Neural cell (in vitro differentiated cells): Measurements from ENCODE around the gene RHO. TPM values are rescaled to one million over a fixed set of nuclear protein-coding genes. Genes with fewer than 3 reads are reported as not detected.

Experiments
- H2AFZ ChIP-seq: fragments of 200-600, 300-800 bp; sonication (generic), shearing (Covaris generic); 2 replicates; pipeline ENCODE4 v1.6.0; 2014; ENCODE audit warnings: low read depth, mild to moderate bottlenecking, antibody characterized with exemption, low read length, moderate library complexity
- H3F3A ChIP-seq: fragments of 200-600 bp; shearing (Covaris generic); 2 replicates; pipeline ENCODE4 v1.6.1; 2016; ENCODE audit warnings: mild to moderate bottlenecking, moderate library complexity, mixed read lengths, antibody characterized with exemption, low read length; ENCODE audit not compliant: insufficient read depth, poor library complexity, severe bottlenecking
- H3K27ac ChIP-seq: fragments of 200-600, 300-800 bp; sonication (generic), shearing (Covaris generic); 2 replicates; pipeline ENCODE4 v1.5.1; 2014; ENCODE audit warnings: mild to moderate bottlenecking, low read length, moderate library complexity
- H3K27me3 ChIP-seq: fragments of 300-800, 200-600 bp; sonication (generic), shearing (Covaris generic); 2 replicates; pipeline ENCODE4 v1.6.0; 2014; ENCODE audit warnings: mild to moderate bottlenecking, low read depth, low read length, moderate library complexity; ENCODE audit not compliant: insufficient read depth
- H3K36me3 ChIP-seq: fragments of 300-800, 200-600 bp; sonication (generic), shearing (Covaris generic); 2 replicates; pipeline ENCODE4 v1.5.1; 2014; ENCODE audit warnings: mild to moderate bottlenecking, antibody characterized with exemption, low read length, moderate library complexity; ENCODE audit not compliant: insufficient read depth
- H3K4me2 ChIP-seq: fragments of 300-800, 200-600 bp; sonication (generic), shearing (Covaris generic); 2 replicates; pipeline ENCODE4 v1.6.0; 2014; ENCODE audit warnings: mild to moderate bottlenecking, low read length
- H3K4me3 ChIP-seq: fragments of 300-800, 200-600 bp; sonication (generic), shearing (Covaris generic); 2 replicates; pipeline ENCODE4 v1.5.1; 2014; ENCODE audit warnings: mild to moderate bottlenecking, low read length, moderate library complexity
- H3K79me2 ChIP-seq: fragments of 200-600 bp; shearing (Covaris generic); replicated peaks from 2 replicates; pipeline ENCODE4 v1.6.0; 2014; ENCODE audit warnings: mild to moderate bottlenecking, low read length, moderate library complexity; ENCODE audit not compliant: insufficient read depth
- H3K9ac ChIP-seq: fragments of 300-800, 200-600 bp; sonication (generic), shearing (Covaris generic); 2 replicates; pipeline ENCODE4 v1.6.1; 2016; ENCODE audit warnings: mild to moderate bottlenecking, low read length, mixed read lengths
- H3K9me2 ChIP-seq: fragments of 200-600 bp; shearing (Covaris generic); 2 replicates; pipeline ENCODE4 v1.6.1; 2016; ENCODE audit warnings: mild to moderate bottlenecking, low read length, mixed read lengths; ENCODE audit not compliant: insufficient read depth
- H3K9me3 ChIP-seq: fragments of 200-600, 300-800 bp; sonication (generic), shearing (Covaris generic); 2 replicates; pipeline ENCODE4 v1.6.1; 2016; ENCODE audit warnings: mild to moderate bottlenecking, mixed run types, low read length, moderate library complexity, mixed read lengths
- H4K20me1 ChIP-seq: fragments of 200-600 bp; shearing (Covaris generic); 2 replicates; pipeline ENCODE4 v1.6.1; 2016; ENCODE audit warnings: mild to moderate bottlenecking, mixed run types; ENCODE audit not compliant: insufficient read depth
- EP300 ChIP-seq: fragments of 450-650 bp; conservative IDR thresholded peaks from 2 replicates; pipeline ENCODE4 v1.6.1; 2014; ENCODE audit warnings: antibody characterized with exemption, mild to moderate bottlenecking, moderate library complexity; ENCODE audit not compliant: poor library complexity, severe bottlenecking
- EZH2 ChIP-seq: fragments of 200-600, 300-800 bp; shearing (Covaris generic), sonication (generic); IDR thresholded peaks from 2 replicates; pipeline ENCODE4 v1.6.1; 2014; ENCODE audit warnings: antibody characterized with exemption, low read length, borderline replicate concordance, mild to moderate bottlenecking; ENCODE audit not compliant: insufficient read depth, poor library complexity, severe bottlenecking
- MXI1 ChIP-seq: fragments of 450-650 bp; conservative IDR thresholded peaks from 2 replicates; pipeline ENCODE4 v1.6.1; 2014; ENCODE audit warnings: antibody characterized with exemption, mild to moderate bottlenecking; ENCODE audit not compliant: poor library complexity, severe bottlenecking
- POLR2AphosphoS5 ChIP-seq: IDR thresholded peaks from 2 replicates; pipeline ENCODE4 v1.6.1; 2012
- RAD21 ChIP-seq: fragments of 450-650 bp; conservative IDR thresholded peaks from 2 replicates; pipeline ENCODE4 v1.6.1; 2014; ENCODE audit warnings: antibody characterized with exemption, mild to moderate bottlenecking, moderate library complexity
- SMC3 ChIP-seq: fragments of 450-650 bp; conservative IDR thresholded peaks from 2 replicates; pipeline ENCODE4 v1.6.1; 2014; ENCODE audit warnings: antibody characterized with exemption, mild to moderate bottlenecking, moderate library complexity; ENCODE audit not compliant: poor library complexity
- TAF1 ChIP-seq: IDR thresholded peaks from 2 replicates; pipeline ENCODE4 v1.6.1; 2012; ENCODE audit warnings: low read depth
- polyA plus RNA-seq: library from polyadenylated mRNA; depleted of rRNA; stranded (reverse); fragments of >200 nt; gene quantifications from 2 replicates; pipeline ENCODE4 v1.2.3, GENCODE V29; 2014
- TF ChIP-seq, protein P1 (sequence below): IDR thresholded peaks from 2 replicates; pipeline ENCODE4 v1.6.1; 2012; ENCODE audit warnings: borderline replicate concordance
- TF ChIP-seq, protein P2 (sequence below): fragments of 450-650 bp; IDR thresholded peaks from 2 replicates; pipeline ENCODE4 v1.5.1; 2014; ENCODE audit warnings: antibody characterized with exemption, mild to moderate bottlenecking, moderate library complexity; ENCODE audit not compliant: poor library complexity, severe bottlenecking

RHO gene
- polyA plus RNA-seq, 1 donor from 2014 or later: not detected

DNA sequence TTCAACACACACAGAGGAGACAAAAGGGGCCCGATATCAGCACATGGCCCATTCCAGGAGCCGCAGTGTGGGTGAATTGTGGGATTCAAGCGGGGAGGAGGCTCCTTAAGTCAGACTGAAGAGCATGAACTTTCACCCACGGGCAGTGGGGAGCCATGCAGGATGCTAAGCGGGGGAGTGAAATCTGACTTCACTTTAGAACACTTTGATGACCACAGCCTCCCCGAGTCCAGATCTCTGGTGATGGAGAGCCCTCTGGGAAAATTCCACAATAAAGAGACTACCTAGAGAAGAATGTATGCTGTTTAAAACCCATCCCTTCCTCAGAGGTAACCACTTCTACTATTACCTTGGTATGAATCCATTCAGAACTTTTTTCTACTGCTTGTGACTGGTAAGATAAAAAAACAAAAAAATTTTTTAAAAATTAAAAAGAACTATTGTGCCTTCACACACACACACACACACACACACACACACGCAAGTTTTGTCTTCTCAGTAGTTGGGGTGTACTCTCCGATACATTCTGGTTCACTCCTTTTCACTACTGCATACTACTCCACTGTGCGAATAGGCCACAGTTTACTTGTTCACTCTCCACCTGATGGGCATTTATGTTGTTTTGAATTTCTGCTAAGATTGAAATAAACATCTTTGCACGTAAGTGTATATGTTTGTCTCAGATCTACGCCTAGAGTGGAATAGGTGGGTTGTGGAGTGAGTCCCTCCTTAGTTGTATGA, 12.5 kb downstream of the RHO start:
- H3F3A ChIP-seq: no peaks in the 10 kb centered on the region
- no peaks in the 10 kb centered on the region for H3K9me3 ChIP-seq
- no peaks in the 10 kb centered on the region for H3K9me2 ChIP-seq
- no peak overlapping the region for H3K27ac ChIP-seq
- H3K36me3 ChIP-seq: no peaks in the 10 kb centered on the region
- H3K9ac ChIP-seq: no peak overlapping the region
- no peak overlapping the region for H2AFZ ChIP-seq
- H4K20me1 ChIP-seq: no peaks in the 10 kb centered on the region
- no peak for TF ChIP-seq EP300
- no peak for TF ChIP-seq MXI1
- no peak for TF ChIP-seq POLR2AphosphoS5
- TF ChIP-seq, protein P1, sequence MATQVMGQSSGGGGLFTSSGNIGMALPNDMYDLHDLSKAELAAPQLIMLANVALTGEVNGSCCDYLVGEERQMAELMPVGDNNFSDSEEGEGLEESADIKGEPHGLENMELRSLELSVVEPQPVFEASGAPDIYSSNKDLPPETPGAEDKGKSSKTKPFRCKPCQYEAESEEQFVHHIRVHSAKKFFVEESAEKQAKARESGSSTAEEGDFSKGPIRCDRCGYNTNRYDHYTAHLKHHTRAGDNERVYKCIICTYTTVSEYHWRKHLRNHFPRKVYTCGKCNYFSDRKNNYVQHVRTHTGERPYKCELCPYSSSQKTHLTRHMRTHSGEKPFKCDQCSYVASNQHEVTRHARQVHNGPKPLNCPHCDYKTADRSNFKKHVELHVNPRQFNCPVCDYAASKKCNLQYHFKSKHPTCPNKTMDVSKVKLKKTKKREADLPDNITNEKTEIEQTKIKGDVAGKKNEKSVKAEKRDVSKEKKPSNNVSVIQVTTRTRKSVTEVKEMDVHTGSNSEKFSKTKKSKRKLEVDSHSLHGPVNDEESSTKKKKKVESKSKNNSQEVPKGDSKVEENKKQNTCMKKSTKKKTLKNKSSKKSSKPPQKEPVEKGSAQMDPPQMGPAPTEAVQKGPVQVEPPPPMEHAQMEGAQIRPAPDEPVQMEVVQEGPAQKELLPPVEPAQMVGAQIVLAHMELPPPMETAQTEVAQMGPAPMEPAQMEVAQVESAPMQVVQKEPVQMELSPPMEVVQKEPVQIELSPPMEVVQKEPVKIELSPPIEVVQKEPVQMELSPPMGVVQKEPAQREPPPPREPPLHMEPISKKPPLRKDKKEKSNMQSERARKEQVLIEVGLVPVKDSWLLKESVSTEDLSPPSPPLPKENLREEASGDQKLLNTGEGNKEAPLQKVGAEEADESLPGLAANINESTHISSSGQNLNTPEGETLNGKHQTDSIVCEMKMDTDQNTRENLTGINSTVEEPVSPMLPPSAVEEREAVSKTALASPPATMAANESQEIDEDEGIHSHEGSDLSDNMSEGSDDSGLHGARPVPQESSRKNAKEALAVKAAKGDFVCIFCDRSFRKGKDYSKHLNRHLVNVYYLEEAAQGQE: no peak
- TF ChIP-seq, protein P2, sequence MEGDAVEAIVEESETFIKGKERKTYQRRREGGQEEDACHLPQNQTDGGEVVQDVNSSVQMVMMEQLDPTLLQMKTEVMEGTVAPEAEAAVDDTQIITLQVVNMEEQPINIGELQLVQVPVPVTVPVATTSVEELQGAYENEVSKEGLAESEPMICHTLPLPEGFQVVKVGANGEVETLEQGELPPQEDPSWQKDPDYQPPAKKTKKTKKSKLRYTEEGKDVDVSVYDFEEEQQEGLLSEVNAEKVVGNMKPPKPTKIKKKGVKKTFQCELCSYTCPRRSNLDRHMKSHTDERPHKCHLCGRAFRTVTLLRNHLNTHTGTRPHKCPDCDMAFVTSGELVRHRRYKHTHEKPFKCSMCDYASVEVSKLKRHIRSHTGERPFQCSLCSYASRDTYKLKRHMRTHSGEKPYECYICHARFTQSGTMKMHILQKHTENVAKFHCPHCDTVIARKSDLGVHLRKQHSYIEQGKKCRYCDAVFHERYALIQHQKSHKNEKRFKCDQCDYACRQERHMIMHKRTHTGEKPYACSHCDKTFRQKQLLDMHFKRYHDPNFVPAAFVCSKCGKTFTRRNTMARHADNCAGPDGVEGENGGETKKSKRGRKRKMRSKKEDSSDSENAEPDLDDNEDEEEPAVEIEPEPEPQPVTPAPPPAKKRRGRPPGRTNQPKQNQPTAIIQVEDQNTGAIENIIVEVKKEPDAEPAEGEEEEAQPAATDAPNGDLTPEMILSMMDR: no peak
- TF ChIP-seq SMC3: no peak
- no peak for TF ChIP-seq EZH2
- TF ChIP-seq TAF1: no peak
- no peak for TF ChIP-seq RAD21
- no peaks in the 10 kb centered on the region for H3K79me2 ChIP-seq
- no peak overlapping the region for H3K4me2 ChIP-seq
- H3K27me3 ChIP-seq: no peaks in the 10 kb centered on the region
- H3K4me3 ChIP-seq: no peak overlapping the region

DNA sequence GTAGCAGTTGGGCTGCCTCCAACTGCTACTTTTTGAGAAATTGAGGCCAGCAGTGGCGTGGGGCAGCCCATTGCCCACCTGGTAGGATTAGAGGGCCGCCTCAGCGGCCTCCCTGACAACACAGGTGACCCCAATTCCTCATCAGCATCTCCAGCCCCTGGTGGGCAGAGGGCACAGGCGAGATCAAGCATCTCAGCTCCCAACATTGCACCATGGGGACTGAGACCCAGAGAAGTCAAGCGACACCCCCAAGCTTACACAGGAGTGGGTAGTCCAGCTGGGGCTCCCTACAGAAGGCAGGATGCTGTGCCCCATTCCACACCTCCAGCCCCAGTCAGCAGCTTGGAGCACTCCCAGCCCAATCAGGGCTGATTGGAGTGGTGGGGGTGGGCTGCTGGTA, 14.3 kb downstream of the RHO start:
- no peaks in the 10 kb centered on the region for H3K36me3 ChIP-seq

More for the DNA sequence above, 14.3 kb downstream of the RHO start:
- Histone ChIP-seq H3K4me3 (no peak overlapping the region), H3K27ac (no peak overlapping the region), H3F3A (no peaks in the 10 kb centered on the region), H3K9me2 (no peaks in the 10 kb centered on the region), H3K4me2 (no peak overlapping the region), H3K27me3 (no peaks in the 10 kb centered on the region), H2AFZ (no peak overlapping the region), H4K20me1 (no peaks in the 10 kb centered on the region), H3K9me3 (no peaks in the 10 kb centered on the region), H3K9ac (no peak overlapping the region), H3K79me2 (no peaks in the 10 kb centered on the region)
- TF ChIP-seq, protein P2: no peak
